Activated CD4-positive, alpha-beta T cell treated with anti-CD3 and anti-CD28 coated beads for 36 hours (primary cell): ENCODE measurements around the gene IFI30. TPM values are rescaled to one million over a fixed set of nuclear protein-coding genes. Genes with fewer than 3 reads are reported as not detected.

Experiments
- ATAC-seq: fragments of 200-7000 bp; cut with Tn5 transposase; one replicate; pipeline ENCODE4 v1.10.0; 2021; ENCODE audit warnings: mild to moderate bottlenecking, moderate library complexity
- CTCF ChIA-PET: fragments of 350-600 bp; sonication (Branson Sonifier 250); formaldehyde crosslinking; loops from one replicate; lab custom pipeline; 2021; ENCODE audit warnings: antibody characterized with exemption; lab: Charles Lee
- POLR2A ChIA-PET: fragments of 350-600 bp; sonication (Branson Sonifier 250); formaldehyde crosslinking; loops from one replicate; lab custom pipeline; 2021; ENCODE audit warnings: antibody characterized with exemption, inconsistent platforms; lab: Charles Lee
- DNase-seq: peaks from one replicate; pipeline ENCODE4 v3.0.0-alpha.2; 2020
- H3K27ac Mint-ChIP-seq: one replicate; pipeline ENCODE4 v1.8.0; 2021; ENCODE audit warnings: mixed read lengths
- H3K27me3 Mint-ChIP-seq: one replicate; pipeline ENCODE4 v1.8.0; 2021; ENCODE audit warnings: mixed read lengths
- H3K36me3 Mint-ChIP-seq: one replicate; pipeline ENCODE4 v1.8.0; 2021; ENCODE audit warnings: low read depth, mixed read lengths
- H3K4me1 Mint-ChIP-seq: one replicate; pipeline ENCODE4 v1.8.0; 2021; ENCODE audit warnings: mixed read lengths
- H3K4me3 Mint-ChIP-seq: one replicate; pipeline ENCODE4 v1.8.0; 2021; ENCODE audit warnings: mild to moderate bottlenecking, moderate library complexity, mixed read lengths
- H3K9me3 Mint-ChIP-seq: one replicate; pipeline ENCODE4 v1.8.0; 2021; ENCODE audit warnings: low read depth, mixed read lengths
- intact Hi-C, 2 experiments: fragments of 100-400 bp; cut with DNase I in 1 of 2; cut with micrococcal nuclease in 1 of 2; formaldehyde crosslinking; loops; one replicate each; pipeline versions ENCODE4 v1.14.2 to v1.15.1; 2022 to 2024; cut with DNase I, micrococcal nuclease
- total RNA-seq, 2 experiments: library from RNA; stranded (reverse); gene quantifications; one replicate each; pipeline ENCODE4 v1.2.3, GENCODE V29; 2021

IFI30 gene
- total RNA-seq, 2 experiments from 2014 or later: 20.4 to 29.5 TPM

- Mint-ChIP-seq H3K27me3 (no peaks in the 10 kb centered on the region), H3K9me3 (no peaks in the 10 kb centered on the region), H3K27ac (no peak overlapping the region), H3K4me1 (peaks cover 15% of the 10 kb centered on the region), H3K4me3 (no peak overlapping the region), H3K36me3 (peaks cover 20% of the 10 kb centered on the region)
- intact Hi-C loops: loop anchor here in 1 of 2 experiments (5.0 kb wide), 1 partner anchor 224 kb away; no protein-coding TSS in a partner anchor
- no peak for ATAC-seq
- CTCF ChIA-PET: interaction anchor here (1.1 to 1.4 kb wide), 2 partner anchors 10 kb away, joined by 3 to 4 read pairs; no protein-coding TSS in a partner anchor
- no peak for DNase-seq
- POLR2A ChIA-PET: no interaction called here
Observed at GRCh38 chr19:18171605-18172327, 1.8 kb upstream of the IFI30 start.

GRCh38 chr19:18172331-18173053, 1.1 kb upstream of the IFI30 start:
- H3K4me3 Mint-ChIP-seq: no peak overlapping the region
- H3K27ac Mint-ChIP-seq: no peak overlapping the region
- peaks cover 15% of the 10 kb centered on the region for H3K4me1 Mint-ChIP-seq
- peaks cover 16% of the 10 kb centered on the region for H3K36me3 Mint-ChIP-seq
- no peaks in the 10 kb centered on the region for H3K9me3 Mint-ChIP-seq
- DNase-seq (no peak), ATAC-seq (no peak)
- ChIA-PET POLR2A (no interaction called here), CTCF (interaction anchor here (1.1 to 1.4 kb wide), 2 partner anchors 9 to 11 kb away, joined by 3 to 4 read pairs; no protein-coding TSS in a partner anchor)
- H3K27me3 Mint-ChIP-seq: no peaks in the 10 kb centered on the region
- intact Hi-C loops: loop anchor here in 1 of 2 experiments (1.0 to 5.0 kb wide), 4 partner anchors 19 to 225 kb away; partner anchors contain the start of genes PIK3R2 and RAB3A

GRCh38 chr19:18173054-18173571, 500 bp upstream of the IFI30 start:
- Mint-ChIP-seq H3K4me1 (peaks cover 15% of the 10 kb centered on the region), H3K4me3 (peak overlapping the region; percentile 80), H3K9me3 (no peaks in the 10 kb centered on the region), H3K27me3 (no peaks in the 10 kb centered on the region), H3K27ac (peak overlapping the region; percentile 63), H3K36me3 (peaks cover 11% of the 10 kb centered on the region)
- POLR2A ChIA-PET: no interaction called here
- no peak for ATAC-seq
- intact Hi-C loops: loop anchor here in 1 of 2 experiments (1.0 to 5.0 kb wide), 4 partner anchors 19 to 226 kb away; partner anchors contain the start of genes PIK3R2 and RAB3A
- DNase-seq: no peak
- CTCF ChIA-PET: interaction anchor here (1.1 kb wide), 1 partner anchor 8 kb away, joined by 3 read pairs; no protein-coding TSS in a partner anchor

DNA sequence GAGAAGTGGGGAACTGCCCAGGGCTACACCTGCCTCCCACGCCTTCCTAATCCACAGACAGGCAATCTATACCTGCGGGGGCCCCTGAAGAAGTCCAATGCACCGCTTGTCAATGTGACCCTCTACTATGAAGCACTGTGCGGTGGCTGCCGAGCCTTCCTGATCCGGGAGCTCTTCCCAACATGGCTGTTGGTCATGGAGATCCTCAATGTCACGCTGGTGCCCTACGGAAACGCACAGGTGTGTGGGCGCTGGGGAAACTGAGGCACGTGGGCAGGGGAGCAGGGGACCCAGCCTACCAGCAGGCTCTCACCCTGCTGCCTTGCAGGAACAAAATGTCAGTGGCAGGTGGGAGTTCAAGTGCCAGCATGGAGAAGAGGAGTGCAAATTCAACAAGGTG, 1.4 kb downstream of the IFI30 start:
- H3K9me3 Mint-ChIP-seq: no peaks in the 10 kb centered on the region
- DNase-seq: no peak
- peaks cover 6% of the 10 kb centered on the region for H3K36me3 Mint-ChIP-seq
- no peaks in the 10 kb centered on the region for H3K27me3 Mint-ChIP-seq
- ATAC-seq: no peak
- peaks cover 15% of the 10 kb centered on the region for H3K4me1 Mint-ChIP-seq
- ChIA-PET POLR2A (interaction anchor here (1.2 kb wide), 1 partner anchor 18 kb away, joined by 3 read pairs; the partner anchor contains the start of gene MPV17L2), CTCF (interaction anchor here (1.1 to 2.2 kb wide), 4 partner anchors 9 to 17 kb away, joined by 3 to 7 read pairs (median 6); partner anchors contain the start of gene MPV17L2)
- intact Hi-C loops: loop anchor here in 1 of 2 experiments (5.0 kb wide), 1 partner anchor 228 kb away; no protein-coding TSS in a partner anchor
- peak overlapping the region; percentile 80 for H3K4me3 Mint-ChIP-seq
- no peak overlapping the region for H3K27ac Mint-ChIP-seq

DNA sequence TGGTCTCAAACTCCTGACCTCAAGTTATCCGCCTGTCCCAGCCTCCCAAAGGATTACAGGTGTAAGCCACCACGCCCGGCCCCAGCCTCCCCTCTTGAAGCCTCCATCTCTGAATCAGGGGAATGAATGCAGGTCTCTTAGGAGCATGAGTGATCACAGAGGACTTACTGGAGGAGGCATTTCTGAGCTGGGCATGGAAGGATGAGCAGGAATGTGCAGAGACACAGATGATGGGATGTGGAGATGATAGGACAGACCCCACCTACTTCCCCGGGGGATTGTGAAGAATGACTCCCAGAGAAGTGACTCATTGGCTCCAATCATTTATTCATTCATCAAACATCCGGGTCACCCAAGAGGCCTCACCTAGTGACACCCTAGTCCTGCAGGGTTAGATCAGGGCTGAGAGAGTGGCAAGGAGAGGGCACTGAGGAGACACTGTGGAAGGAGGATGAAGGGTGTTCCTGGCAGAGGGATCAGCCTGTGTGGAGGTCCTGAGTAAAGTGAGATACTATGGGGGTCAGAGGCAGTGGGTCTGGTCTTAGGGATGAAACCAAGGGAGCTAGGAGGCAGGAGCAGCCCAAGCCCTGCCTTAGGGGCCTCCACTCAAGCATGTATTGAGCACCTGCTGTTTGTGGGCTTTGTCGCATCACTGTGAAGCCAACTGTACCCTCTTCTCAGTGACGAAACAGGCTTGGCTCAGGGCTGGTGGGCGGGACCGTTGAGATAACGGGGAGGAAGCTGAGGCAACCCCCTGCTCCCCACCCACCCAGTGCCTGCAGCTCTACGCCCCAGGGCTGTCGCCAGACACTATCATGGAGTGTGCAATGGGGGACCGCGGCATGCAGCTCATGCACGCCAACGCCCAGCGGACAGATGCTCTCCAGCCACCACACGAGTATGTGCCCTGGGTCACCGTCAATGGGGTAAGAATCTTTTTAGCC, 3.0 kb downstream of the IFI30 start:
- Mint-ChIP-seq H3K36me3 (peaks cover 5% of the 10 kb centered on the region), H3K27ac (no peak overlapping the region), H3K27me3 (no peaks in the 10 kb centered on the region), H3K4me3 (no peak overlapping the region), H3K9me3 (no peaks in the 10 kb centered on the region), H3K4me1 (peaks cover 15% of the 10 kb centered on the region)
- ChIA-PET POLR2A (no interaction called here), CTCF (interaction anchor here (0.7 to 1.5 kb wide), 4 partner anchors 9 to 103 kb away, joined by 3 to 7 read pairs (median 4); no protein-coding TSS in a partner anchor)
- no peak for DNase-seq
- ATAC-seq: no peak
- intact Hi-C loops: no loop called here

DNA sequence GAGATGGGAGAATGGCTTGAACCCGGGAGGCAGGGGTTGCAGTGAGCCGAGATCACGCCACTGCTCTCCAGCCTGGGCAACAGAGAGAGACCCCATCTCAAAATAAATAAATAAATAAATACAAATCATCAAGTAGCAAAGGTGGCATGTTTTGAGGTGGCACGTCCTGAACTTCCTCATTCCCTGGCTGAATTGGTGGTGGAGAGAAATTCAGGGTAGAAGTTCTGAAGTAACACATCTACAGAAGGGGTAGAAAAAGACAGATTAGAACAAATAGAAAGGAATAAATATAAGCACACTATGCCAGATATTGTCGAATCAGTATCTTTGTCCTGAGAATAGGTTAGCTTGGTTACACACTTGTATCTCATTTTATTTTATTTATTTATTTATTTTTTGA, 6.3 kb downstream of the IFI30 start:
- DNase-seq (no peak), ATAC-seq (no peak)
- peaks cover 2% of the 10 kb centered on the region for H3K4me1 Mint-ChIP-seq
- no peak overlapping the region for H3K27ac Mint-ChIP-seq
- CTCF ChIA-PET: interaction anchor here (0.6 kb wide), 2 partner anchors 34 to 45 kb away, joined by 3 read pairs; no protein-coding TSS in a partner anchor
- intact Hi-C loops: no loop called here
- no peaks in the 10 kb centered on the region for H3K27me3 Mint-ChIP-seq
- POLR2A ChIA-PET: no interaction called here
- H3K36me3 Mint-ChIP-seq: peaks cover 5% of the 10 kb centered on the region
- H3K9me3 Mint-ChIP-seq: no peaks in the 10 kb centered on the region
- H3K4me3 Mint-ChIP-seq: no peak overlapping the region

DNA sequence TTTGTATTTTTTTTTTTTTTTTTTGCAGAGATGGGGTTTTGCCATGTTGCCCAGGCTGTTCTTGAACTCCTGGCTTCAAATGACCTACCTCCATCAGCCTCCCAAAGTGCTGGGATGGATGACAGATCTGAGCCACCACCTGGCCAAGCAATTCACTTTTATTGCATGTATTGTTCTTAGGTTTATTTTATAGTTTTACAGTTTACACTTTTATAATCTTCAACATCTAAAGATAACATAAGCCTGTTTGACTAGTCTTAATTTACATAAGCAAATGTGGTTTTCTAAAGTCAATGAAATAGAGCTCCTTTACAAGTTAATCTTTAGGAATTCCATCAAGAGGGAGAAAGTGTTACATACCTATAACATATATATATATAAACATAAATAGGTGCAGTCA, 9.9 kb downstream of the IFI30 start:
- Mint-ChIP-seq H3K27ac (no peak overlapping the region), H3K36me3 (no peaks in the 10 kb centered on the region), H3K4me3 (no peak overlapping the region), H3K27me3 (peaks cover 2% of the 10 kb centered on the region), H3K4me1 (no peaks in the 10 kb centered on the region), H3K9me3 (no peaks in the 10 kb centered on the region)
- ATAC-seq (no peak), DNase-seq (no peak)
- intact Hi-C loops: no loop called here
- POLR2A ChIA-PET: no interaction called here
- CTCF ChIA-PET: interaction anchor here (0.9 to 1.4 kb wide), 4 partner anchors 9 to 40 kb away, joined by 3 to 7 read pairs (median 5); partner anchors contain the start of gene PIK3R2

- DNase-seq (no peak), ATAC-seq (no peak)
- ChIA-PET POLR2A (interaction anchor here (0.6 kb wide), 1 partner anchor 94 kb away, joined by 7 read pairs; no protein-coding TSS in a partner anchor), CTCF (interaction anchor here (0.6 to 1.0 kb wide), 5 partner anchors 9 to 188 kb away, joined by 3 to 4 read pairs (median 3); no protein-coding TSS in a partner anchor)
- Mint-ChIP-seq H3K9me3 (no peaks in the 10 kb centered on the region), H3K36me3 (no peaks in the 10 kb centered on the region), H3K27me3 (peaks cover 2% of the 10 kb centered on the region), H3K4me1 (no peaks in the 10 kb centered on the region), H3K4me3 (no peak overlapping the region), H3K27ac (no peak overlapping the region)
- intact Hi-C loops: no loop called here
Observed at GRCh38 chr19:18185538-18185937, 11.9 kb downstream of the IFI30 start.

DNA sequence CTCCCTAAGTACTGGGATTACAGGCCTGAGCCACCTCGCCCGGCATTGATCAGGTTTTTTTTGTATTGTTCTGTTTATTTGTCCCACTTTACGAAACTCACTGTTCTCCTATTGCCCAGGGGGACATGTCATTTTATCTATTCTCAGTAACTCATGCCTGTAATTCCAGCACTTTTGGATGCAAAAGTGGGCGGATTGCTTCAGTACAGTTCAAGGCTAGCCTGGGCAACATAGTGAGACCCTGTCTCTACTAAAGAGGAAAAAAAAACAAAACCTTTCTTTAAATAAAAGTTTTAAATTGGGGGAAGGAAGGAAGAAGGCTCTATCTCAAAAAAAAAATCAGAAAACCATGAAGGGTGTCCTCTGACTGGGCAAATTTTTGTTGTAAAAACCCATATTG, 16.7 kb downstream of the IFI30 start:
- intact Hi-C loops: no loop called here
- DNase-seq (no peak), ATAC-seq (no peak)
- POLR2A ChIA-PET: no interaction called here
- H3K4me3 Mint-ChIP-seq: no peak overlapping the region
- H3K36me3 Mint-ChIP-seq: no peaks in the 10 kb centered on the region
- H3K4me1 Mint-ChIP-seq: peaks cover 22% of the 10 kb centered on the region
- CTCF ChIA-PET: interaction anchor here (0.6 kb wide), 1 partner anchor 59 kb away, joined by 3 read pairs; no protein-coding TSS in a partner anchor
- no peak overlapping the region for H3K27ac Mint-ChIP-seq
- H3K9me3 Mint-ChIP-seq: no peaks in the 10 kb centered on the region
- H3K27me3 Mint-ChIP-seq: peaks cover 2% of the 10 kb centered on the region

DNA sequence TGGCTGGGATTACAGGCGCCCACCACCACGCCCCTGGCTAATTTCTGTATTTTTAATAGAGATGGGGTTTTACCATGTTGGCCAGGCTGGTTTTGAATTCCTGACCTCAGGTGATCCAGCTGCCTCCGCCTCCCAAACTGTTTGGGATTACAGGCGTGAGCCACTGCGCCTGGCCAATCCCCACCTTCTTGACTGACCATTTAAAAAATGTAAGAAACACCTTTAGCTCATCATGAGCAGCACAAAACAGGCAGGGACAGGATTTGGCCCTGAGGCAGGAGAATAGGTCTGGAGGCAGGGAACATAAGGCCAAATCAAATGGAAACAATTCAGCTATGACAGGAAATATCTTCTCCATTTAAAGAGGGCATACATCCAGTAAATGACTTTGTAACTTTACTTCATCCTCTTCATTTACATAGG, 18.0 kb downstream of the IFI30 start:
- Mint-ChIP-seq H3K4me1 (peaks cover 22% of the 10 kb centered on the region), H3K27me3 (no peaks in the 10 kb centered on the region), H3K4me3 (peak overlapping the region; percentile 79), H3K36me3 (no peaks in the 10 kb centered on the region), H3K27ac (peak overlapping the region; percentile 91), H3K9me3 (no peaks in the 10 kb centered on the region)
- ChIA-PET POLR2A (interaction anchor here (0.6 kb wide), 1 partner anchor 24 kb away, joined by 3 read pairs; no protein-coding TSS in a partner anchor), CTCF (interaction anchor here (0.7 to 2.5 kb wide), 13 partner anchors 12 to 228 kb away, joined by 3 to 13 read pairs (median 6); partner anchors contain the start of genes RAB3A and SSBP4)
- DNase-seq (no peak), ATAC-seq (no peak)
- intact Hi-C loops: loop anchor here (1.0 to 2.0 kb wide), 15 partner anchors 13 to 727 kb away; partner anchors contain the start of genes COPE (in 1 of the 2), DDX49 (in 1 of the 2), ELL (in 1 of the 2) and IFI30 (in 1 of the 2)
